ENCODE data around the gene PNPLA1.

Gene PNPLA1

GRCh38 chr6:36317623-36318022 lies 47.8 kb downstream of the PNPLA1 start:
- no peak for DNase-seq (ENCODE audit: low read depth)

- DNase-seq (ENCODE audit: low read depth) = no peak
These were observed 49.0 kb downstream of the PNPLA1 start for GRCh38 chr6:36318690-36319435.

DNA sequence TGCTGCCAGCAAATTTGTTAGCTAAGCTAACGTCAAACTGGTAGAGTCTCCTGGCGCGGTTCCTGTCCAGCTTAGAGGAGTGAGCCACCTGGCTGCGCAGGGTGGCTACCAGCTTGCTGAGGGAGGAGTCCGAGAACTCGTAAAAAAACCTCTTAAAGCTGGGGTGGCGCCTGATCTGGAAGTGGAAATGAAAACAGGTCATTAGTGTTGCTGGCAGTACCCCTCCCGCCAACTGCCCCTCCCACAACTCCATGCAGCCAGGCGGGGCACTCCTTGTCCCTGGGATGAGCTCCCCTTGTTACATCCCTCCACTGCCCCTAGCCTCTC lies 49.5 kb downstream of the PNPLA1 start:
- no peak for DNase-seq (ENCODE audit: low read depth)

GRCh38 chr6:36319821-36320220 lies 50.0 kb downstream of the PNPLA1 start:
- no peak for DNase-seq (ENCODE audit: low read depth)

GRCh38 chr6:36320475-36320874 lies 50.6 kb downstream of the PNPLA1 start:
- no peak for DNase-seq (ENCODE audit: low read depth)

- no peak for DNase-seq (ENCODE audit: low read depth)
These were observed 52.7 kb downstream of the PNPLA1 start for GRCh38 chr6:36322591-36322990.

GRCh38 chr6:36323062-36323461 lies 53.2 kb downstream of the PNPLA1 start:
- DNase-seq (ENCODE audit: low read depth) = no peak

GRCh38 chr6:36324191-36324590 lies 54.3 kb downstream of the PNPLA1 start:
- DNase-seq (ENCODE audit: low read depth) = no peak

GRCh38 chr6:36324715-36325114 lies 54.9 kb downstream of the PNPLA1 start:
- DNase-seq (ENCODE audit: low read depth) = no peak

DNA sequence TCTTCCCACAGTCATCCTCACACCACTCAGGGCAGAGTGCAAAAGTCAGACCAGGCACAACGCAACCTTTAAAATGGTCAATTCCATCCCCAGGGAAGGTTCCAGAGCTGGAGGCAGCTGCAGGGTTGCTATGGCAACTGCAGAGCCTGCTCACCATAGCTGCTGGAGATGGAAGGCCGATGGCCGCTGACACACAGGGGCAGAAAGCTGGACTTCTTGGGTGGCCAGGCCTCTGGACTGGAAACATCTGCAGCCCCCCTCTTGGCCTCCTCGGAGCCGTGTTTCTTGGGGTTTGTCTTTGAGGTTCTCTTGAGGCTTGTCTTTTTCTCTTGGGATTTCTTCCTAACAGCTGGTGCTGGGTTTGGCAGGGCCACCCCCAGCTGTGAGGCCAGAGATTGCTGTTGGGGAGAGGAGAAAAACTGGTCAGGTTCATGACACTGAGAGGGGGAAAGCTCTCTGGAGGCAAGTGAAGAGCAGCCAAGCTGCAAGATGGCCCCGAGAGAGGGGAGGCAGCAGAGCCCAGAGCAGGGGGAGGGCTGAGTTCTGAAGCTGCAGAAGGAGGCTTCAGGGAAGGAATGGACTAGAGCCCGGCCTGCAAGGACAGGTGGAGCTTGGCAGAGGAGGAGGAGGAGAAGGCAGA lies 56.6 kb downstream of the PNPLA1 start:
- no peak for DNase-seq (ENCODE audit: low read depth)

GRCh38 chr6:36327226-36327918 lies 57.5 kb downstream of the PNPLA1 start:
- no peak for DNase-seq (ENCODE audit: low read depth)

DNA sequence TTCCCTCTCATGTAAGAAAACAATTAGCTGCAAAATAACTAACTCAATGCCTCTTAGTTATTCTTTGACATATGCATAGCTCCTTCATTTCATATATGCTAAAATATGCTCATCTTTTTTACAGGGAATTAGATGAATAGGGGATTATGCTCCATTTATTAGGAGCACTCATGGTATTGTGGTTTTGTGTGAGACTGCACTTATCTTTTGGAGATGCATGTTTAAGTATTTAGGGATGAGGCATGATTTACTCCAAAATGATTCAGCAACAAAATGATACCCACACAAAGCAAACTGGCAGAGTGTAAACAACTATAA lies 58.0 kb downstream of the PNPLA1 start:
- DNase-seq (ENCODE audit: low read depth) = no peak

- no peak for DNase-seq (ENCODE audit: low read depth)
These were observed 58.7 kb downstream of the PNPLA1 start for GRCh38 chr6:36328600-36328999.

- no peak for DNase-seq (ENCODE audit: low read depth)
These were observed 60.0 kb downstream of the PNPLA1 start for GRCh38 chr6:36329798-36330291.

DNA sequence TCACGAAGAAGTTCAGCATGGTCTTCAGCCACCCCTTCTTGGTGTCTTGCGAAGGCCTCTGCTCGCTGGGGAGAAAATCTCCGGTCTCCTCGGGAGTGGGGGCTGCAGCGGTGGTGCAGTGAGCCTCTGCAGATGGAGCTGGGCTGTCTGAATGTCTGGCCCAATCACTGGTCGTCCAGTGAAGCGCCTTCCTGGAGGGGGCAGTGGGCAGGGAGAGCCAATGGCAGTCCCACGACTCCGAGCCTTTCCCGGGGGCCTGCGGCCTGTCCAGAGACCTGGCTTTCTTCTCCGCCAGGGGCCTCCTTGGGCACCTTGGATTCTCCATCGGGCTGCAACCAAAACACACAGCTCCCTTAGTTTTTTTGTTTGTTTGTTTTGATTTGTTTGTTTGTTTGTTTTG lies 60.5 kb downstream of the PNPLA1 start:
- no peak for DNase-seq (ENCODE audit: low read depth)

GRCh38 chr6:36331381-36331780 lies 61.5 kb downstream of the PNPLA1 start:
- DNase-seq (ENCODE audit: low read depth) = no peak

DNA sequence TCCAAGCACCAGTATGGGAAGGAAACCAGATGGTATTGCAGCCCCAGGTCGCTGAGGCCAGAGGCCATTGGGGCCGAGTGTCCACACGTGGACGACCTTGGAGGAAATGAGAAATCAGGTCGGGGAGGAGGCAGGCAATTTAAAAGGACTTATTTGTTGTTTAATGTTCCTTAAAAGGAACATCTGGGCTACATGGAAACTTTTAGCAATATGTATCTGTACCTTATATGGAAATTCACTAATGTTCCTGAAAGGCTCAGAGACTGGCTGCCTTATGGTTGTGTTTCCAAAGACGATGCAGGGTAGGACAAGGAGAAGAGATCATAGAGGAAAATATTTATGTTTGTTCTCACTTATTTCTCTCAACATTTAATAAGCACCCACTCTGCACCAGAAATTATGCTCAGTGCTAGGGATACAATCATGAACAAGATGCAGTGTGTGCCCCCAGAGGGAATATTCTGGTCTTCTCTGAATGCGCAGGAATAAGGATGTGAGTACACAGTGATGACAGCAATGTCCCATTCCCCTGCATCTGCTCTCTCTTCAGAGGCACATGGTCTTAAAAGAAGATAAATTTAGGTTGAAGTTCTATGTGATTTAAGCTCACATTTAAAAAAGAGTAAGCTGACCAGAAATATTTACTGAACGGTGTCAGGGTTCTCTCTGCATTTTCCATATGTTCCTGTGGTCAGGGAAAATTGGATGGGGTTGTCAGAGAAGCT lies 63.5 kb downstream of the PNPLA1 start:
- no peak for DNase-seq (ENCODE audit: low read depth)

- DNase-seq (ENCODE audit: low read depth) = no peak
These were observed 64.3 kb downstream of the PNPLA1 start for GRCh38 chr6:36333931-36334725.

DNA sequence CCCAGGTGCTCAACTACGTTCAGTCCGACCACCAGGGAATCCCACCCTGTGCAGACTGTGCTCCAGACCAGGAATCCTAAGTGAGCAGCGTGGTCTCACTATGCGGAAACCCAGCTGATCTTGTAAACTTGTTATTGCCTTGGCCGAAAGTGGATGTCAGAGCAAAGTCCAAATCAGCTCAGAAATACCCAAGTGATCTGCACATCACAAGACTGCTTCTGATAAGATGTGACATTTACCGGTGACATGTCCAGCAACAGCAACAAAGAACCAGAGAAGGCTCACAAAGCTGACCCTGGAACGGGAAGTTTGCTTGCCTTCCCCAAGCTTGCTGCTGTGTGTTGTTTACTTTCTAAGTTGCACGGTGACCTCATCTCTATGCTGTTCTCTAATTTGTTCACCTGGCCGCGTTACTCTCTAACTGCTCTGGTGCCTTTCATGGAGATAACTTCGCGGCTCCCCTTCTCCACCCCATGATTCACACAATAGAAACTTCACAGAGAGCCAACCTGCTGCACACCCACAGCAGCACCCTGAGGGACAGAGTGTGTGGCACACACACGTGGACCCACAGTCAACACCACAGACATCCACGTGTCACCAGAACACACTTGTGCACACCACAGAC lies 65.1 kb downstream of the PNPLA1 start:
- no peak for DNase-seq (ENCODE audit: low read depth)

- DNase-seq (ENCODE audit: low read depth) = no peak
These were observed 65.8 kb downstream of the PNPLA1 start for GRCh38 chr6:36335465-36336207.

Measured in non-pigmented ciliary epithelial cell (primary cell).